ENCODE data around the gene GDF15.

Gene GDF15

DNA sequence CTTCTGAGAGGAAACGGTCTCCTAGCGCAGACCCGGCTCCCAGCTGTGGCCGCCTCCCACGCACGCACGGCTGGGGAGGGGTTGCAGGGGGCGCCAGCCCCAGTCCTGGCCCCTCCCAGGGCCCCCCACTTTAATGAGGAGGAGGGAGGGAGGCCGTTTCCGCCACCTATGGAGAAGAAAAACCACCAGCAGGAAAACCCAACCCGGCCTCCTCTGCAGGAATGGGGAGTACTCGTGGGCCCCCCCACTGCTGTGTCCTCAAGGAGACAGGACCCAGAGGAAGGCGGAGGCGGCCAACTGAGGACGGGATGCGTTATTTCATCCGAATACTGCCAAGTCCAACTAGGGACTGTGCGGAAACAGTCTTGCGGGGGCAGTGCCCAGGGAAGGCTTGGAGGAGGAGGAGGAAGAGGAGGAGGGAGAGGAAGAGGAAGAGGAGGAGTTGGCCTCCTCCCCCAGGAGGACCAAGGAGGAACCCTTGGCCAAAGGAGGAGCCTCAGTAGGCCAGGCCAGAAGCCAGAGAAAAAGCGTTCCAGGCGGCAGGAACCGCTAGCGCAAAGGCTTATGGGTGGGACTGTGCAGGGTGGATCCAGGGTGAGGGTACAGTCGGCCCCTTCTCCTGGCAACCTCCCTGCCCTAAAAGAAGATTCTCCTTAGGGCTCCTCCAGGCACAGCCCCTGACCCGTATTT is 29.4 kb downstream of the GDF15 start (continued):
- TF ChIP-seq, protein P1, sequence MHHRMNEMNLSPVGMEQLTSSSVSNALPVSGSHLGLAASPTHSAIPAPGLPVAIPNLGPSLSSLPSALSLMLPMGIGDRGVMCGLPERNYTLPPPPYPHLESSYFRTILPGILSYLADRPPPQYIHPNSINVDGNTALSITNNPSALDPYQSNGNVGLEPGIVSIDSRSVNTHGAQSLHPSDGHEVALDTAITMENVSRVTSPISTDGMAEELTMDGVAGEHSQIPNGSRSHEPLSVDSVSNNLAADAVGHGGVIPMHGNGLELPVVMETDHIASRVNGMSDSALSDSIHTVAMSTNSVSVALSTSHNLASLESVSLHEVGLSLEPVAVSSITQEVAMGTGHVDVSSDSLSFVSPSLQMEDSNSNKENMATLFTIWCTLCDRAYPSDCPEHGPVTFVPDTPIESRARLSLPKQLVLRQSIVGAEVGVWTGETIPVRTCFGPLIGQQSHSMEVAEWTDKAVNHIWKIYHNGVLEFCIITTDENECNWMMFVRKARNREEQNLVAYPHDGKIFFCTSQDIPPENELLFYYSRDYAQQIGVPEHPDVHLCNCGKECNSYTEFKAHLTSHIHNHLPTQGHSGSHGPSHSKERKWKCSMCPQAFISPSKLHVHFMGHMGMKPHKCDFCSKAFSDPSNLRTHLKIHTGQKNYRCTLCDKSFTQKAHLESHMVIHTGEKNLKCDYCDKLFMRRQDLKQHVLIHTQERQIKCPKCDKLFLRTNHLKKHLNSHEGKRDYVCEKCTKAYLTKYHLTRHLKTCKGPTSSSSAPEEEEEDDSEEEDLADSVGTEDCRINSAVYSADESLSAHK (tag by site-specific recombination; IDR thresholded peaks at IDR 0.05) = no peak
- TF ChIP-seq ZNF394 (tag by site-specific recombination; IDR thresholded peaks at IDR 0.05; ENCODE audit: borderline replicate concordance) = no peak
- peak; percentile 91 for TF ChIP-seq ZFHX2 (tag by site-specific recombination; conservative IDR thresholded peaks at IDR 0.05)
- no peak for TF ChIP-seq ZNF521 (tag by site-specific recombination; IDR thresholded peaks at IDR 0.05)
- TF ChIP-seq WT1 (tag by site-specific recombination; IDR thresholded peaks at IDR 0.05) = peak; percentile 78
- TF ChIP-seq RBAK (tag by site-specific recombination; IDR thresholded peaks at IDR 0.05) = no peak
- TF ChIP-seq, protein P2, sequence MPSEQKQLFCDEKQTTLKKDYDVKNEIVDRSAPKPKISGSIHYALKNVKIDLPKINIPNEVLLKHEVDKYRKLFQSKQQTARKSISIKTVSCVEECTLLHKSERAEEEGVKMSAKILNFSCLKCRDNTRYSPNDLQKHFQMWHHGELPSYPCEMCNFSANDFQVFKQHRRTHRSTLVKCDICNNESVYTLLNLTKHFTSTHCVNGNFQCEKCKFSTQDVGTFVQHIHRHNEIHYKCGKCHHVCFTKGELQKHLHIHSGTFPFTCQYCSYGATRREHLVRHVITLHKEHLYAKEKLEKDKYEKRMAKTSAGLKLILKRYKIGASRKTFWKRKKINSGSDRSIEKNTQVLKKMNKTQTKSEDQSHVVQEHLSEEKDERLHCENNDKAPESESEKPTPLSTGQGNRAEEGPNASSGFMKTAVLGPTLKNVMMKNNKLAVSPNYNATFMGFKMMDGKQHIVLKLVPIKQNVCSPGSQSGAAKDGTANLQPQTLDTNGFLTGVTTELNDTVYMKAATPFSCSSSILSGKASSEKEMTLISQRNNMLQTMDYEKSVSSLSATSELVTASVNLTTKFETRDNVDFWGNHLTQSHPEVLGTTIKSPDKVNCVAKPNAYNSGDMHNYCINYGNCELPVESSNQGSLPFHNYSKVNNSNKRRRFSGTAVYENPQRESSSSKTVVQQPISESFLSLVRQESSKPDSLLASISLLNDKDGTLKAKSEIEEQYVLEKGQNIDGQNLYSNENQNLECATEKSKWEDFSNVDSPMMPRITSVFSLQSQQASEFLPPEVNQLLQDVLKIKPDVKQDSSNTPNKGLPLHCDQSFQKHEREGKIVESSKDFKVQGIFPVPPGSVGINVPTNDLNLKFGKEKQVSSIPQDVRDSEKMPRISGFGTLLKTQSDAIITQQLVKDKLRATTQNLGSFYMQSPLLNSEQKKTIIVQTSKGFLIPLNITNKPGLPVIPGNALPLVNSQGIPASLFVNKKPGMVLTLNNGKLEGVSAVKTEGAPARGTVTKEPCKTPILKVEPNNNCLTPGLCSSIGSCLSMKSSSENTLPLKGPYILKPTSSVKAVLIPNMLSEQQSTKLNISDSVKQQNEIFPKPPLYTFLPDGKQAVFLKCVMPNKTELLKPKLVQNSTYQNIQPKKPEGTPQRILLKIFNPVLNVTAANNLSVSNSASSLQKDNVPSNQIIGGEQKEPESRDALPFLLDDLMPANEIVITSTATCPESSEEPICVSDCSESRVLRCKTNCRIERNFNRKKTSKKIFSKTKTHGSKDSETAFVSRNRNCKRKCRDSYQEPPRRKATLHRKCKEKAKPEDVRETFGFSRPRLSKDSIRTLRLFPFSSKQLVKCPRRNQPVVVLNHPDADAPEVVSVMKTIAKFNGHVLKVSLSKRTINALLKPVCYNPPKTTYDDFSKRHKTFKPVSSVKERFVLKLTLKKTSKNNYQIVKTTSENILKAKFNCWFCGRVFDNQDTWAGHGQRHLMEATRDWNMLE (tag by site-specific recombination; conservative IDR thresholded peaks at IDR 0.05; ENCODE audit: low read depth) = no peak
- TF ChIP-seq HOXA7 (CRISPR knock-in tag; IDR thresholded peaks at IDR 0.05; ENCODE audit: borderline replicate concordance) = no peak
- TF ChIP-seq ZNF426 (tag by site-specific recombination; IDR thresholded peaks at IDR 0.05) = no peak
- TF ChIP-seq, protein P3, sequence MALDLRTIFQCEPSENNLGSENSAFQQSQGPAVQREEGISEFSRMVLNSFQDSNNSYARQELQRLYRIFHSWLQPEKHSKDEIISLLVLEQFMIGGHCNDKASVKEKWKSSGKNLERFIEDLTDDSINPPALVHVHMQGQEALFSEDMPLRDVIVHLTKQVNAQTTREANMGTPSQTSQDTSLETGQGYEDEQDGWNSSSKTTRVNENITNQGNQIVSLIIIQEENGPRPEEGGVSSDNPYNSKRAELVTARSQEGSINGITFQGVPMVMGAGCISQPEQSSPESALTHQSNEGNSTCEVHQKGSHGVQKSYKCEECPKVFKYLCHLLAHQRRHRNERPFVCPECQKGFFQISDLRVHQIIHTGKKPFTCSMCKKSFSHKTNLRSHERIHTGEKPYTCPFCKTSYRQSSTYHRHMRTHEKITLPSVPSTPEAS (tag by site-specific recombination; IDR thresholded peaks at IDR 0.05) = no peak
- no peak for TF ChIP-seq BCL11B (tag by site-specific recombination; IDR thresholded peaks at IDR 0.05; ENCODE audit: low read depth)
- TF ChIP-seq ZIC2 (tag by site-specific recombination; IDR thresholded peaks at IDR 0.05) = peak; percentile 95
- no peak for TF ChIP-seq ZFP3 (tag by site-specific recombination; IDR thresholded peaks at IDR 0.05; ENCODE audit: low read depth)
- TF ChIP-seq, protein P4, sequence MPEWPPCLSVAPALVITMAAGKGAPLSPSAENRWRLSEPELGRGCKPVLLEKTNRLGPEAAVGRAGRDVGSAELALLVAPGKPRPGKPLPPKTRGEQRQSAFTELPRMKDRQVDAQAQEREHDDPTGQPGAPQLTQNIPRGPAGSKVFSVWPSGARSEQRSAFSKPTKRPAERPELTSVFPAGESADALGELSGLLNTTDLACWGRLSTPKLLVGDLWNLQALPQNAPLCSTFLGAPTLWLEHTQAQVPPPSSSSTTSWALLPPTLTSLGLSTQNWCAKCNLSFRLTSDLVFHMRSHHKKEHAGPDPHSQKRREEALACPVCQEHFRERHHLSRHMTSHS (tag by site-specific recombination; IDR thresholded peaks at IDR 0.05) = no peak
- TF ChIP-seq PATZ1 (tag by site-specific recombination; IDR thresholded peaks at IDR 0.05) = peak; percentile 79
- TF ChIP-seq, protein P5, sequence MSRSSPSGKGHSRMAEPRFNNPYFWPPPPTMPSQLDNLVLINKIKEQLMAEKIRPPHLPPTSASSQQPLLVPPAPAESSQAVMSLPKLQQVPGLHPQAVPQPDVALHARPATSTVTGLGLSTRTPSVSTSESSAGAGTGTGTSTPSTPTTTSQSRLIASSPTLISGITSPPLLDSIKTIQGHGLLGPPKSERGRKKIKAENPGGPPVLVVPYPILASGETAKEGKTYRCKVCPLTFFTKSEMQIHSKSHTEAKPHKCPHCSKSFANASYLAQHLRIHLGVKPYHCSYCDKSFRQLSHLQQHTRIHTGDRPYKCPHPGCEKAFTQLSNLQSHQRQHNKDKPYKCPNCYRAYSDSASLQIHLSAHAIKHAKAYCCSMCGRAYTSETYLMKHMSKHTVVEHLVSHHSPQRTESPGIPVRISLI (tag by site-specific recombination; IDR thresholded peaks at IDR 0.05) = no peak
- TF ChIP-seq ZNF600 (tag by site-specific recombination; IDR thresholded peaks at IDR 0.05) = no peak
- peak; percentile 58 for TF ChIP-seq GLIS2 (tag by site-specific recombination; IDR thresholded peaks at IDR 0.05)
- TF ChIP-seq ZNF596 (tag by site-specific recombination; IDR thresholded peaks at IDR 0.05) = no peak
- TF ChIP-seq ZEB2 (tag by site-specific recombination; IDR thresholded peaks at IDR 0.05) = 0 out of 2 replicates have a peak, but pooled peaks have one; percentile 24
- TF ChIP-seq ZNF571 (tag by site-specific recombination; IDR thresholded peaks at IDR 0.05) = no peak
- TF ChIP-seq ZNF211 (tag by site-specific recombination; IDR thresholded peaks at IDR 0.05; ENCODE audit: low read depth) = no peak
- TF ChIP-seq ZNF280D (tag by site-specific recombination; IDR thresholded peaks at IDR 0.05) = no peak
